Astrocyte (in vitro differentiated cells and primary cell): ENCODE measurements around the gene MDFIC.

Experiments
- EZH2 ChIP-seq: IDR thresholded peaks from 2 replicates; pipeline ENCODE4 v1.6.1; 2012; ENCODE audit warnings: mild to moderate bottlenecking, low read length, inconsistent platforms; ENCODE audit not compliant: insufficient read depth
- TF ChIP-seq, protein P1 (sequence below): IDR thresholded peaks from 2 replicates; pipeline ENCODE4 v1.5.1; 2011; ENCODE audit warnings: low read depth, mild to moderate bottlenecking, inconsistent platforms, low read length, moderate library complexity; ENCODE audit not compliant: insufficient read depth

DNA sequence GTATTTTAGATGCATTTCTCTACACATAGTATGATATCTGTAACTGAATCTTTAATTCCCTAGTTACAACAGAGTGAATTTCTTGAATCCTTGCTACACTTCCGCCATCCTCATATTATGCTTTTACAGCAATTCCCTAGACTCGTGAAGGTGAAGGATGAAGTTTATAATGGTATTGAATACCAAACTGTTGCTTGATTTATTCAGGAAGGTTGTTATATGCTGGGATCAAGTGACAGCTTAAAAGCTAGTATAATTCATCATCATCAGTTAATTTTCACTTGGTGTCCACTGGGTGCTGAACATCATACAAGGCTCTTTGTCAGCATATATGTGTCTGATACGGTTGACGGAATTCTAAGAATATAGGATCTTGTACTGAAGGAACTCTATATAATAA lies 47.2 kb downstream of the MDFIC start:
- TF ChIP-seq, protein P1, sequence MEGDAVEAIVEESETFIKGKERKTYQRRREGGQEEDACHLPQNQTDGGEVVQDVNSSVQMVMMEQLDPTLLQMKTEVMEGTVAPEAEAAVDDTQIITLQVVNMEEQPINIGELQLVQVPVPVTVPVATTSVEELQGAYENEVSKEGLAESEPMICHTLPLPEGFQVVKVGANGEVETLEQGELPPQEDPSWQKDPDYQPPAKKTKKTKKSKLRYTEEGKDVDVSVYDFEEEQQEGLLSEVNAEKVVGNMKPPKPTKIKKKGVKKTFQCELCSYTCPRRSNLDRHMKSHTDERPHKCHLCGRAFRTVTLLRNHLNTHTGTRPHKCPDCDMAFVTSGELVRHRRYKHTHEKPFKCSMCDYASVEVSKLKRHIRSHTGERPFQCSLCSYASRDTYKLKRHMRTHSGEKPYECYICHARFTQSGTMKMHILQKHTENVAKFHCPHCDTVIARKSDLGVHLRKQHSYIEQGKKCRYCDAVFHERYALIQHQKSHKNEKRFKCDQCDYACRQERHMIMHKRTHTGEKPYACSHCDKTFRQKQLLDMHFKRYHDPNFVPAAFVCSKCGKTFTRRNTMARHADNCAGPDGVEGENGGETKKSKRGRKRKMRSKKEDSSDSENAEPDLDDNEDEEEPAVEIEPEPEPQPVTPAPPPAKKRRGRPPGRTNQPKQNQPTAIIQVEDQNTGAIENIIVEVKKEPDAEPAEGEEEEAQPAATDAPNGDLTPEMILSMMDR: no peak
- no peak for TF ChIP-seq EZH2
